Testis (tissue), 2 donors: ENCODE data around the gene LIN7A.

ENCODE experiments used
- POLR2A ChIP-seq: fragments of 450-650 bp; IDR thresholded peaks from one replicate; pipeline ENCODE4 v1.6.1; 2017; ENCODE audit warnings: antibody characterized with exemption, mild to moderate bottlenecking, moderate library complexity
- TF ChIP-seq, protein P1 (sequence below), 3 experiments: fragments of 450-650 bp in 2 of 3; fragments of 200-600 bp in 1 of 3; sonication (generic) in 1 of 3; IDR thresholded peaks; one replicate each; pipeline ENCODE4 v1.5.1; 2016 to 2019; ENCODE audit warnings: antibody characterized with exemption in 3 of 3, mild to moderate bottlenecking in 2 of 3, moderate library complexity in 1 of 3

DNA sequence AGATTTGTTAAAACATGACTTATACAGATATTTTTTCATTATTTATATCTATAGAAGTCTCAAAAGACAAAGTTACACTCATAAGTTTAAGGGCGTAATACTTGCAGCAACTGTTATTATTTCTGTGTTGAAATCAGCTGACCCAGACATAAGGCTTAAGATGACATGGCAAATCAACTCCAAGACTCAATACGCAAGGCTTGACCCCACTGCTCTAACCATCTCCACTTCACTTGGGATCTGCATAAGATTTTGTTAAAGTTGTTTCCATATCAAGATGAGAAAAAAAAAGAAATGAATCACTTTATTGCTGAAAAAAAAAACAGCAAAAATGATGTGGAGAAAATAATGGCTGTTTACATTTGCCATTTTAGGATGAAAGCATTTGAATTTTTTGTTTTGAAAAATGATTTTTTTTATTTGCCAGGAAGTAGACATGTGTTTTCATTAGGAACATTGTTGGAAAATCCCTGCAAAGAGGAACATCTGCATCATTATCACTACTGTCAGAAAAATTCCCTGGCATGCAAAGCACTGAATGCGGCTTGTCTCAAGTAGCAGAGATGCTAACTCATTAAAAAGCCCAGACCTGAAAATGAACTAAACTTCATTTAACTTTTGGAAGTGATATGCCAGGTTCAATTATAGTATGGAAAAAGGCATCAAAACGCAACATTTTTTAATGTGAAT, 73.5 kb downstream of the LIN7A start:
- no peak for TF ChIP-seq POLR2A
- TF ChIP-seq, protein P1, sequence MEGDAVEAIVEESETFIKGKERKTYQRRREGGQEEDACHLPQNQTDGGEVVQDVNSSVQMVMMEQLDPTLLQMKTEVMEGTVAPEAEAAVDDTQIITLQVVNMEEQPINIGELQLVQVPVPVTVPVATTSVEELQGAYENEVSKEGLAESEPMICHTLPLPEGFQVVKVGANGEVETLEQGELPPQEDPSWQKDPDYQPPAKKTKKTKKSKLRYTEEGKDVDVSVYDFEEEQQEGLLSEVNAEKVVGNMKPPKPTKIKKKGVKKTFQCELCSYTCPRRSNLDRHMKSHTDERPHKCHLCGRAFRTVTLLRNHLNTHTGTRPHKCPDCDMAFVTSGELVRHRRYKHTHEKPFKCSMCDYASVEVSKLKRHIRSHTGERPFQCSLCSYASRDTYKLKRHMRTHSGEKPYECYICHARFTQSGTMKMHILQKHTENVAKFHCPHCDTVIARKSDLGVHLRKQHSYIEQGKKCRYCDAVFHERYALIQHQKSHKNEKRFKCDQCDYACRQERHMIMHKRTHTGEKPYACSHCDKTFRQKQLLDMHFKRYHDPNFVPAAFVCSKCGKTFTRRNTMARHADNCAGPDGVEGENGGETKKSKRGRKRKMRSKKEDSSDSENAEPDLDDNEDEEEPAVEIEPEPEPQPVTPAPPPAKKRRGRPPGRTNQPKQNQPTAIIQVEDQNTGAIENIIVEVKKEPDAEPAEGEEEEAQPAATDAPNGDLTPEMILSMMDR (IDR thresholded peaks at IDR 0.05) = no peak
